ENCODE results near the gene PGAM2. TPM values are rescaled to one million over a fixed set of nuclear protein-coding genes. Genes with fewer than 3 reads are reported as not detected.

Gene PGAM2
- not detected for total RNA-seq

DNA sequence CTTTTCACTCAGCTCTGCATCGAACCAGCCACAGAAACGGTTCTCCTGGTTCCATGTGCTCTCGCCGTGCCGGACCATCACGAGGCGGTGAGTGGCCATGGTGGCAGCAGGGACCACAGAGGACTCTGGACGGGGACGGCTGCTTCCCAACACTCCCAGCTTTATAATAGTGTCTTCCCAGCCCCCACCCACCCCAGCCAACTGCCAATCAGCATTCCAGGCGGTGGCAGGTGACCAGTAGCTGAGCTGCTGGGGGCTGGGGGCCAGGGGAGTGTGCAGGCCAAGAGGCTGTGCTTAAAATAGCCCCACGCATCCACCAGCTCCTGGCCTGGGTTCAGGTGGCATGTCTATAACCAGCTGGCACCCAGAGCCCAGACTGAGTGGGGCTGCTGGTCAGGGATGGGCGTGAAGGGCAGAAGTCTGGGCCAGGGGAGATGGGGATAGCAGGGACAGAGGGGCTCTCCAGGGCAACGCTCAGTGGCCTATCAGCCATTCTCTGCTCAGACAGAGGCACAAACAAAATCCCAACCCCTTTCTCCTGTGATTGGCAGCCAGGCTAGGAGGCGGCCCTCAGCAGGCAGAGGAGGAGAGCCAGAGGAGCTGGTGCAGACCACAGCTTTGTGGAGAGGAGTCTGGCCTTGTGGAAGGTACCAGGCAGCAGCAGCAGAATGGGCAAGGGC lies at the start of gene PGAM2:
PGAM2 (minus strand) TSS at position 137 of the 680 bp plus-strand sequence; CDS start at position 99, 38 bp downstream.
- POLR2A ChIA-PET, result no interaction called here
- Mint-ChIP-seq H3K36me3 (ENCODE audit: low read depth) (peaks cover 4% of the 10 kb centered on the region), H3K4me3 (no peak within 1 kb of the TSS), H3K27ac (no peak within 1 kb of the TSS), H3K27me3 (no peaks in the 10 kb centered on the region), H3K4me1 (peaks cover 26% of the 10 kb centered on the region), H3K9me3 (ENCODE audit: low read depth) (no peaks in the 10 kb centered on the region)
- intact Hi-C loops (cut with DNase I, micrococcal nuclease), result no loop called here
- CTCF ChIA-PET, result interaction anchor here (0.6 kb wide), 2 partner anchors 78 to 147 kb away, joined by 3 to 4 read pairs; no protein-coding TSS in a partner anchor
- peak; percentile 38 for DNase-seq
- ATAC-seq, result peak; percentile 32

DNA sequence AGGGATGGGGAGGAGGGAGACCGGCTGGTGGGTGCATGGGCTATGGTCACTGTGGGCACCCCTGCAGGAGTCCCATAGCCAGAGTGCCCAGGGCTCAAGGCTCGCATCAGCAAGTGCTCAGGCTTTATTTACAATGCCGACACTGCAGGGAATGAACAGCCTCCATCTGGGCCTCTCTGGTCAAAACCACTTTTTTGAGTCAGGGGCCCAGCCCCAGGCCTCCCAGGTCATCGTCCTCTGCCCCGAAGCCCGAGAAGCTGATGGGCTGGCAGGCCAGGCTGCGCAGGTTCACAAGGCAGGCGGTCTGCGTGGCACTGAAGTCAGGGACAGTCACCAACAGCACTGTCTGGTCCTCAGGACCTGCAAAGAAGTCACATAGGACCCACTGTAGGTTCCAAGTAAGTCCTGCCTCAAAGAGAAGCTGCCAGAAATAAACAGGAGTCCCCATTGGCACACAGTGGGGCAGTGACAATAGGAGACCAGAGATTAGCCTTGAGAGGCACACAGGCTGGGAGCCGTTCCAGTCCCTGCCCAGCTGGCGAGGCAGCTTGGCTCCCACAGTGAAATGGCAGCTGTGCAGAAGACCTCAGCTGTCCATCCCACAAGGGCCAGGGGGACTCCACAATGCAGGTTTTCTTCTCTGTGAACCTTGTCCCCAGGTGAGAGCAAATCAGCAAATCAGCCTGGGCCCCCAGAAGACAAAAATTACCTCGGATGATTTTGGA lies 49.4 kb upstream of the PGAM2 start:
- intact Hi-C loops (cut with DNase I, micrococcal nuclease), result no loop called here
- no peak for DNase-seq
- ATAC-seq, result no peak
- peaks cover 8% of the 10 kb centered on the region for H3K4me1 Mint-ChIP-seq
- H3K9me3 Mint-ChIP-seq (ENCODE audit: low read depth), result no peaks in the 10 kb centered on the region
- H3K27me3 Mint-ChIP-seq, result no peaks in the 10 kb centered on the region
- peaks cover 55% of the 10 kb centered on the region for H3K36me3 Mint-ChIP-seq (ENCODE audit: low read depth)
- ChIA-PET CTCF (interaction anchor here (0.5 kb wide), 1 partner anchor 153 kb away, joined by 3 read pairs; no protein-coding TSS in a partner anchor), POLR2A (no interaction called here)
- H3K27ac Mint-ChIP-seq, result no peak overlapping the region
- no peak overlapping the region for H3K4me3 Mint-ChIP-seq

DNA sequence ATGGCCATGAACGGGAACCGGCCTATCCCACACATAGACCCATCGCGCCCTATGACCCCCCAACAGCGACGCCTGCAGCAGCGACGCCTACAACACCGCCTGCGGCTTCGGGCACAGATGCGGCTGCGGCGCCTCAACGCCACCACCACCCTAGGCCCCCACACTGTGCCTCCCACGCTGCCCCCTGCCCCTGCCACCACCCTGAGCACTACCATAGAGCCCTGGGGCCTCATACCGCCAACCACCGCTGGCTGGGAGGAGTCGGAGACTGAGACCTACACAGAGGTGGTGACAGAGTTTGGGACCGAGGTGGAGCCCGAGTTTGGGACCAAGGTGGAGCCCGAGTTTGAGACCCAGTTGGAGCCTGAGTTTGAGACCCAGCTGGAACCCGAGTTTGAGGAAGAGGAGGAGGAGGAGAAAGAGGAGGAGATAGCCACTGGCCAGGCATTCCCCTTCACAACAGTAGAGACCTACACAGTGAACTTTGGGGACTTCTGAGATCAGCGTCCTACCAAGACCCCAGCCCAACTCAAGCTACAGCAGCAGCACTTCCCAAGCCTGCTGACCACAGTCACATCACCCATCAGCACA lies 48.5 kb upstream of the PGAM2 start:
- CTCF ChIA-PET, result no interaction called here
- Mint-ChIP-seq H3K9me3 (ENCODE audit: low read depth) (no peaks in the 10 kb centered on the region), H3K36me3 (ENCODE audit: low read depth) (peaks cover 47% of the 10 kb centered on the region), H3K27me3 (no peaks in the 10 kb centered on the region), H3K4me1 (no peaks in the 10 kb centered on the region), H3K4me3 (no peak overlapping the region), H3K27ac (no peak overlapping the region)
- DNase-seq (no peak), ATAC-seq (no peak)
- POLR2A ChIA-PET, result no interaction called here
- intact Hi-C loops (cut with DNase I, micrococcal nuclease), result no loop called here

DNA sequence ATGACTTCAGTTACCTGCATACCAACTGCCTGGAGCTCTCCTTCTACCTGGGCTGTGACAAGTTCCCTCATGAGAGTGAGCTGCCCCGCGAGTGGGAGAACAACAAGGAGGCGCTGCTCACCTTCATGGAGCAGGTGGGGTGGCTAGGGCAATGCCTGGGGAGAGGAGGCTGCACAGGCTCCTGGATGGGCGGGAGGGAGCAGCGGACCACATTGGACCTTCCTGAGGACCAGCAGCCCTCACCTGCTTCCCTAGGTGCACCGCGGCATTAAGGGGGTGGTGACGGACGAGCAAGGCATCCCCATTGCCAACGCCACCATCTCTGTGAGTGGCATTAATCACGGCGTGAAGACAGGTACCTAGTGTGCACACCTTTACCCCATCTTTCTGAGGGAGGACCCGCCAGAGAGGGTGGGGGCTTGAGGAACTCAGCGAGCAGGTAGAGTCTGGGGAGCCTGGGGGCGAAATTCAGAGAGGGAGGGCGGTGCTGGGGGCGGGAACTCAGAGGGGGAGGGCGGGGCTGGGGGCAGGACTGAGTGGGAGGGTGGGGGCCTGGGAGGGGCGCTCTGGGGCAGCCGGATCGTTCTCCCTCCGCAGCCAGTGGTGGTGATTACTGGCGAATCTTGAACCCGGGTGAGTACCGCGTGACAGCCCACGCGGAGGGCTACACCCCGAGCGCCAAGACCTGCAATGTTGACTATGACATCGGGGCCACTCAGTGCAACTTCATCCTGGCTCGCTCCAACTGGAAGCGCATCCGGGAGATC lies 47.8 kb upstream of the PGAM2 start:
- H3K27me3 Mint-ChIP-seq, result no peaks in the 10 kb centered on the region
- H3K27ac Mint-ChIP-seq, result no peak overlapping the region
- H3K4me1 Mint-ChIP-seq, result no peaks in the 10 kb centered on the region
- intact Hi-C loops (cut with DNase I, micrococcal nuclease), result no loop called here
- H3K36me3 Mint-ChIP-seq (ENCODE audit: low read depth), result peaks cover 42% of the 10 kb centered on the region
- no peaks in the 10 kb centered on the region for H3K9me3 Mint-ChIP-seq (ENCODE audit: low read depth)
- ChIA-PET POLR2A (no interaction called here), CTCF (no interaction called here)
- H3K4me3 Mint-ChIP-seq, result no peak overlapping the region
- no peak for DNase-seq
- no peak for ATAC-seq

DNA sequence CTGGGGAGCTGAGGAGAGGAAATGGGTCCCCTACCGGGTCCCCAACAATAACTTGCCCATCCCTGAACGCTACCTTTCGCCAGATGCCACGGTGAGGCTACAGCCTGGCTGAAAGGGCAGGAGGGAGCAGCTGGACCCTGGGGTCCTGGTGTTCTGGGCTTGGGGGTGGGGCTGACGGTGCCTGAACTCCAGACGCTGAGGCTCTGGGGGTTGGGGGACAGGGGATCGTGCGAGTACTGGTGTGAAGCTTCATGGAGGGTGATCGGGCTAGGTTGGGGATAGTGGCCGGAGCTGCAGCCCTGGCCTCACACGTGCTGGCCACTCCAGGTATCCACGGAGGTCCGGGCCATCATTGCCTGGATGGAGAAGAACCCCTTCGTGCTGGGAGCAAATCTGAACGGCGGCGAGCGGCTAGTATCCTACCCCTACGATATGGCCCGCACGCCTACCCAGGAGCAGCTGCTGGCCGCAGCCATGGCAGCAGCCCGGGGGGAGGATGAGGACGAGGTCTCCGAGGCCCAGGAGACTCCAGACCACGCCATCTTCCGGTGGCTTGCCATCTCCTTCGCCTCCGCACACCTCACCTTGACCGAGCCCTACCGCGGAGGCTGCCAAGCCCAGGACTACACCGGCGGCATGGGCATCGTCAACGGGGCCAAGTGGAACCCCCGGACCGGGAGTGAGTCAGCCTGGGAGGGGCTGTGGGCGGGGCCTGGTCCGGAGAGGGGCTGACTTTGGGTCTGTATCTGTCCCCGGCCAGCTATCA lies 47.0 kb upstream of the PGAM2 start:
- ATAC-seq (no peak), DNase-seq (no peak)
- Mint-ChIP-seq H3K9me3 (ENCODE audit: low read depth) (no peaks in the 10 kb centered on the region), H3K36me3 (ENCODE audit: low read depth) (peaks cover 36% of the 10 kb centered on the region), H3K4me3 (no peak overlapping the region), H3K27me3 (no peaks in the 10 kb centered on the region), H3K4me1 (no peaks in the 10 kb centered on the region), H3K27ac (no peak overlapping the region)
- CTCF ChIA-PET, result interaction anchor here (0.9 kb wide), 1 partner anchor 10 kb away, joined by 3 read pairs; no protein-coding TSS in a partner anchor
- intact Hi-C loops (cut with DNase I, micrococcal nuclease), result no loop called here
- POLR2A ChIA-PET, result interaction anchor here (0.9 kb wide), 1 partner anchor 10 kb away, joined by 4 read pairs; no protein-coding TSS in a partner anchor

DNA sequence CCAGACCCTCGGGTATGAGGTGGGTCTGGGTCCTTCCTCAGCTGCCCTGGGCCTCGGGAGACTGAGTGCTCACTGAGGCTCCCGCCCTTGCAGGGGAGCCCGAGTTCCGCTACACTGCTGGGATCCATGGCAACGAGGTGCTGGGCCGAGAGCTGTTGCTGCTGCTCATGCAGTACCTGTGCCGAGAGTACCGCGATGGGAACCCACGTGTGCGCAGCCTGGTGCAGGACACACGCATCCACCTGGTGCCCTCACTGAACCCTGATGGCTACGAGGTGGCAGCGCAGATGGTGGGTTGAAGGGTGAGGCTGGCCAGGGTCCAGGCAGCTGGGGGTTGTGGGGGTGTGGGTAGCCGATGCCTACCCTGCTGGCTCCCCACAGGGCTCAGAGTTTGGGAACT lies 46.4 kb upstream of the PGAM2 start:
- Mint-ChIP-seq H3K4me3 (no peak overlapping the region), H3K27ac (no peak overlapping the region), H3K27me3 (no peaks in the 10 kb centered on the region), H3K36me3 (ENCODE audit: low read depth) (peaks cover 32% of the 10 kb centered on the region), H3K4me1 (no peaks in the 10 kb centered on the region), H3K9me3 (ENCODE audit: low read depth) (no peaks in the 10 kb centered on the region)
- ATAC-seq (no peak), DNase-seq (no peak)
- intact Hi-C loops (cut with DNase I, micrococcal nuclease), result no loop called here
- ChIA-PET POLR2A (interaction anchor here (0.9 kb wide), 1 partner anchor 10 kb away, joined by 4 read pairs; no protein-coding TSS in a partner anchor), CTCF (interaction anchor here (0.9 kb wide), 1 partner anchor 10 kb away, joined by 3 read pairs; no protein-coding TSS in a partner anchor)

DNA sequence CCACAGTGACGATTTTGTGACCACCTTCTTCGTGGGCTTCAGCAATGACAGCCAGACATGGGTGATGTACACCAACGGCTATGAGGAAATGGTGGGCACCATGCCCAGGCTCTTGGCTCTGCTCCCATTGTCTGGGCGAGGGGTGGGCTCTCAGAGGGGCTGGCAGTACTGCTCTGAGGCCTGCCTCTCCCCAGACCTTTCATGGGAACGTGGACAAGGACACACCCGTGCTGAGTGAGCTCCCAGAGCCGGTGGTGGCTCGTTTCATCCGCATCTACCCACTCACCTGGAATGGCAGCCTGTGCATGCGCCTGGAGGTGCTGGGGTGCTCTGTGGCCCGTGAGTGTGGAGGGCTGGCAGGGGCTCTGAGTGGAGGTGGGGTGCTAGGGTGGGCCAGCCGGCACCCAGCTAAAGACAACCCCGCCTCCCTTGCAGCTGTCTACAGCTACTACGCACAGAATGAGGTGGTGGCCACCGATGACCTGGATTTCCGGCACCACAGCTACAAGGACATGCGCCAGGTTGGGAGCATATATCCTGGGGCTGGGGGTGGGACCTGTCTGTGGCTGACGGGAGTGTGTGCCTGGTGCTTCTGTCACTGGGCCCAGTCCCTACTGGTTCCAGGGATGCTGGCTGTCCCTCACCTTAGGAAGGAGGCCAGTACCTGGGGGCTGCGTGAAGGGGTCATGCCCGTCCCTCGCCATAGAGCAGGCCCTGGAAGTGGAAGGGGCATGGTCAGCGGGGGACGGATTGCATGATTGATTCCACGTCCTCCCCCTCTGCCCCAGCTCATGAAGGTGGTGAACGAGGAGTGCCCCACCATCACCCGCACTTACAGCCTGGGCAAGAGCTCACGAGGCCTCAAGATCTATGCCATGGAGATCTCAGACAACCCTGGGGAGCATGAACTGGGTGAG lies 45.6 kb upstream of the PGAM2 start:
- H3K4me3 Mint-ChIP-seq, result no peak overlapping the region
- H3K9me3 Mint-ChIP-seq (ENCODE audit: low read depth), result no peaks in the 10 kb centered on the region
- H3K36me3 Mint-ChIP-seq (ENCODE audit: low read depth), result peaks cover 34% of the 10 kb centered on the region
- no peak for ATAC-seq
- ChIA-PET POLR2A (interaction anchor here (0.9 kb wide), 1 partner anchor 11 kb away, joined by 4 read pairs; no protein-coding TSS in a partner anchor), CTCF (no interaction called here)
- H3K27ac Mint-ChIP-seq, result no peak overlapping the region
- H3K27me3 Mint-ChIP-seq, result no peaks in the 10 kb centered on the region
- no peak for DNase-seq
- intact Hi-C loops (cut with DNase I, micrococcal nuclease), result no loop called here
- H3K4me1 Mint-ChIP-seq, result peaks cover under 1% of the 10 kb centered on the region

DNA sequence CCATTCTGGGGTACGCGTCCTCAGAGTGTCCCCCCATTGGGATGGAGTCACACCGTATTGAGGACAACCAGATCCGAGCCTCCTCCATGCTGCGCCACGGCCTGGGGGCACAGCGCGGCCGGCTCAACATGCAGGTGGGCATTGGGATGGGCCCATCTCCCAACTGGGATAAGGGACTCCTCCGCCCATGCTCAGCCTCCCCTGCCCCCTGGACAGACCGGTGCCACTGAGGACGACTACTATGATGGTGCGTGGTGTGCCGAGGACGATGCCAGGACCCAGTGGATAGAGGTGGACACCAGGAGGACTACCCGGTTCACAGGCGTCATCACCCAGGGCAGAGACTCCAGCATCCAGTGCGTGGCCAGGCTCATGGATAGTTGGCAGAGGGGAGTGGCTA lies 44.6 kb upstream of the PGAM2 start:
- Mint-ChIP-seq H3K9me3 (ENCODE audit: low read depth) (no peaks in the 10 kb centered on the region), H3K4me3 (no peak overlapping the region), H3K27me3 (no peaks in the 10 kb centered on the region), H3K4me1 (peaks cover 10% of the 10 kb centered on the region), H3K36me3 (ENCODE audit: low read depth) (peaks cover 30% of the 10 kb centered on the region), H3K27ac (no peak overlapping the region)
- ATAC-seq (no peak), DNase-seq (no peak)
- ChIA-PET CTCF (interaction anchor here (1.4 to 1.5 kb wide), 2 partner anchors 10 to 12 kb away, joined by 5 to 7 read pairs; no protein-coding TSS in a partner anchor), POLR2A (no interaction called here)
- intact Hi-C loops (cut with DNase I, micrococcal nuclease), result no loop called here

DNA sequence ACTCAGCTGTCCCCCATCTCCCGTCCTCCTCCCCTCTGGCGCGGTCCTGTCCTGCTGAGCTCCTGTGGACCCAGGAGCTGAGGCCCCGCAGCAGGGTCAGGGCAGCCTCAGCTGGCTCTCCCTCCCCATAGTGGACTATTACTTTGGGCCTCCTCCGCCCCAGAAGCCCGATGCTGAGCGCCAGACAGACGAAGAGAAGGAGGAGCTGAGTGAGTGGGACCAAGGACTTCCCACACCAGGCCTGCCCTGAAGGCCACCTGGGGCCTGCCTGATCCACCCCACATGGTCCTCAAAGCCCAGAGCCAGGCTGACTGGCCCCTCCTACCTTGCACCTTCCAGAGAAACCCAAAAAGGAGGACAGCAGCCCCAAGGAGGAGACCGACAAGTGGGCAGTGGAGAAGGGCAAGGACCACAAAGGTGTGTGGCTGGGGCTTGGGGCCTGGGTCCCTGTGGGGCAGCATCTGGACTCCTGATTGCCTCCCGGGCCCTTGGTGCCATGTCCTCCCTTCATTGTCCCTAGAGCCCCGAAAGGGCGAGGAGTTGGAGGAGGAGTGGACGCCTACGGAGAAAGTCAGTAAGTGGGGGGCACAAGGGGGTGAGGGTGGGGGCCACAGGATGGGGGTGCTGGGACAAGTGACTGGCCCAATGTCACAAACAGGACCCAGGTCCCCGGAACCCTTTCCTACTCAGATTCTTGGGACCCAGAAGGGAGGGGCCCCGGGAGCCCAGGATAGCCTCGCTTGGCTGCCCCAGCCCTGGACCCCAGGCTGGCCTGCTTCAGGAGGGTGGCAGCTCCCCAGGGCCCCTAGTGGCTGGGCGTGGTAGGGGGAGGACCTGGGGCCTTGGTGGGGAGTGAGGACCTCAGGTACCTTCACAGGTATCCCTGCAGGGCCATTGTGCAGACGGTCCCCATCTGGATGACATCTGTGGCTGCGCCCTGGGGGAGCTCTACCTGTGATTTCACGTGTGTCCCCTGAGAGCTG lies 43.7 kb upstream of the PGAM2 start:
- H3K27ac Mint-ChIP-seq, result no peak overlapping the region

More for the DNA sequence above, 43.7 kb upstream of the PGAM2 start:
- H3K27me3 Mint-ChIP-seq, result no peaks in the 10 kb centered on the region
- peaks cover 23% of the 10 kb centered on the region for H3K36me3 Mint-ChIP-seq (ENCODE audit: low read depth)
- intact Hi-C loops (cut with DNase I, micrococcal nuclease), result no loop called here
- CTCF ChIA-PET, result interaction anchor here (1.4 to 1.5 kb wide), 2 partner anchors 11 kb away, joined by 5 to 7 read pairs; no protein-coding TSS in a partner anchor
- POLR2A ChIA-PET, result no interaction called here
- H3K4me1 Mint-ChIP-seq, result peaks cover 10% of the 10 kb centered on the region
- H3K9me3 Mint-ChIP-seq (ENCODE audit: low read depth), result no peaks in the 10 kb centered on the region
- no peak for DNase-seq
- ATAC-seq, result no peak
- H3K4me3 Mint-ChIP-seq, result no peak overlapping the region
